HK-2 (cell line): ENCODE results near the gene COL4A4.
"Not testable (repeated sequence)": the region's sequence is repeated elsewhere in the genome, so short reads cannot be mapped to it uniquely, and the experiment has no call there.

Source experiments
- DNase-seq: peaks from one replicate; pipeline ENCODE4 v3.0.0-alpha.2; 2018; ENCODE audit not compliant: unreplicated experiment

COL4A4 gene

GRCh38 chr2:227115761-227116160, 48.2 kb downstream of the COL4A4 start:
- DNase-seq: no peak

GRCh38 chr2:227106845-227107759, 56.9 kb downstream of the COL4A4 start:
- DNase-seq: peak; percentile 34

- no peak for DNase-seq
Measured at GRCh38 chr2:227103583-227103982, 60.4 kb downstream of the COL4A4 start.

GRCh38 chr2:227099340-227099739, 64.7 kb downstream of the COL4A4 start:
- DNase-seq: no peak

GRCh38 chr2:227098162-227098515, 65.9 kb downstream of the COL4A4 start:
- DNase-seq: no peak

GRCh38 chr2:227097495-227098161, 66.4 kb downstream of the COL4A4 start:
- no peak for DNase-seq

- DNase-seq: no peak
Measured at GRCh38 chr2:227095346-227095745, 68.7 kb downstream of the COL4A4 start.

- no peak for DNase-seq
Measured at GRCh38 chr2:227082286-227082685, 81.7 kb downstream of the COL4A4 start.

GRCh38 chr2:227079726-227080125, 84.3 kb downstream of the COL4A4 start:
- no peak for DNase-seq

GRCh38 chr2:227065065-227065464, 98.9 kb downstream of the COL4A4 start:
- DNase-seq: not testable (repeated sequence)

GRCh38 chr2:227058888-227059399, 105.1 kb downstream of the COL4A4 start:
- DNase-seq: no peak

GRCh38 chr2:227057743-227058447, 106.1 kb downstream of the COL4A4 start:
- DNase-seq: no peak

GRCh38 chr2:227057060-227057459, 106.9 kb downstream of the COL4A4 start:
- DNase-seq: no peak

- DNase-seq: no peak
Measured at GRCh38 chr2:227054006-227054405, 110.0 kb downstream of the COL4A4 start.

- DNase-seq: no peak
Measured at GRCh38 chr2:227052879-227053278, 111.1 kb downstream of the COL4A4 start.

GRCh38 chr2:227043981-227044380, 120.0 kb downstream of the COL4A4 start:
- no peak for DNase-seq

- no peak for DNase-seq
Measured at GRCh38 chr2:227038550-227039189, 125.3 kb downstream of the COL4A4 start.

GRCh38 chr2:227036527-227036926, 127.5 kb downstream of the COL4A4 start:
- DNase-seq: no peak

- DNase-seq: no peak
Measured at GRCh38 chr2:227035711-227036367, 128.2 kb downstream of the COL4A4 start.

- DNase-seq: peak; percentile 17
Measured at GRCh38 chr2:227033471-227034148, 130.4 kb downstream of the COL4A4 start.

GRCh38 chr2:227031379-227031778, 132.6 kb downstream of the COL4A4 start:
- no peak for DNase-seq
